GM19463 (cell line): Measurements from ENCODE around the gene PHACTR3.

ENCODE experiments used
- ATAC-seq: cut with Tn5 transposase; IDR thresholded peaks from one replicate; pipeline ENCODE4 v1.9.1; 2021; ENCODE audit warnings: mild to moderate bottlenecking, moderate library complexity; ENCODE audit not compliant: unreplicated experiment

The PHACTR3 gene

DNA sequence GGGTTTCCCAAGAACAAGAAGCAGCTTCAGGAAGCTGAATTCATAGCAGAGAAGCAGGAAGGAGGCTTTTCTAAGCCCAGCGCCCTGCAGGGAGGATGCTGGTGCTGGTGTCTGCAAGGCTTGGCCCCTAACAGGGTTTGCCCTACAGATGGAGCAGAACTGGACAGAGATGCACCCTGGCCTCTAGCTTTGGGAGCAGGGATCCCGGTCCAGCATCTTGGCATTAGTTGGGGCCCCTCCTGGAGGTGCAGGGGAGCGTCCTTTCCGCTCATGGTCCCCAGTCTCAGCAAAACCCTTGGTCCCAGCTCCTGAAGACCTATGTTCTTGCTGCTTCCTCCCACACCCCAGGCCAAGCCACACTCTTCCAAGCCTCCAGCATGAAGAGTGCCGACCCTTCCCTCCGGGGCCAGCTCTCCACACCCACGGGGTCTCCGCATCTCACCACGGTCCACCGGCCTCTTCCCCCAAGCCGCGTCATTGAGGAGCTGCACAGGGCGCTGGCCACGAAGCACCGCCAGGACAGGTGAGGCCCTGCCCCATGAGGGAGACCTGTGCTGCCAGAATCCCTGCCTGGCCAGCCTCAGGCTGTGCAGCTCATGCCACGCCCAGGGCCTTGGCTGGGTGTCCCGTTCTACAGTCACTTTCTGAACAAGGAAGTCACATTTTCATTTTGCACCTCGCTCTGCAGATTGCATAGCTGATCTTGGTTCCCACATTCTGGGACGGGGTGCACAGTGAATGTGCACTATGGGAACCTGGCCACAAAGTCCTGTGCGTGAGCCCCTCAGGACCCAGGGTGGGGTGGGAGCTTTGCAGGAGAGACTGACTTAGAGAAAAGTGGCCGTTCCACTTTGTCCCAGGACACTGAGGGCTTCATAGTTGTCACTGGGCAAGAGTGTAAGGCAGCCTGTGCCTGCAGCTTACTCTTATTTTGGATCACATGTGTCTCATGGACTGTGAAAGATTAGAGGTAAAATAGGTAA lies 168.9 kb downstream of the PHACTR3 start:
- no peak for ATAC-seq

DNA sequence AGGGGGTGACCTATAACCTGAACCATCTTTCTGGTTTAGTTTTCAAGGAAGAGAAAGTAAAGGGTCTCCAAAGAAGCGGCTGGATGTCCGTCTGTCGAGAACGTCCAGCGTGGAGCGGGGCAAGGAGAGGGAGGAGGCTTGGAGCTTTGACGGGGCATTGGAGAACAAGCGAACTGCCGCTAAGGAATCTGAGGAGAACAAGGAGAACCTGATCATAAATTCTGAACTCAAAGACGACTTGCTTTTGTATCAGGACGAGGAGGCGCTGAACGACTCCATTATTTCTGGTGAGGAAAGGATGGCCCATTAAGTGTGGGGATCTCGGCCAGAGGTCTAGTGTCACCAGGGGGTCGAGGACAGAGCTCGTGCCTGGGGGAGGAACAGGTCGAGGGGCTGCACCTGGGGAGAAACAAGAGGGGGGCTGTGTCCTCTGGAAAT lies 169.9 kb downstream of the PHACTR3 start:
- ATAC-seq: no peak

DNA sequence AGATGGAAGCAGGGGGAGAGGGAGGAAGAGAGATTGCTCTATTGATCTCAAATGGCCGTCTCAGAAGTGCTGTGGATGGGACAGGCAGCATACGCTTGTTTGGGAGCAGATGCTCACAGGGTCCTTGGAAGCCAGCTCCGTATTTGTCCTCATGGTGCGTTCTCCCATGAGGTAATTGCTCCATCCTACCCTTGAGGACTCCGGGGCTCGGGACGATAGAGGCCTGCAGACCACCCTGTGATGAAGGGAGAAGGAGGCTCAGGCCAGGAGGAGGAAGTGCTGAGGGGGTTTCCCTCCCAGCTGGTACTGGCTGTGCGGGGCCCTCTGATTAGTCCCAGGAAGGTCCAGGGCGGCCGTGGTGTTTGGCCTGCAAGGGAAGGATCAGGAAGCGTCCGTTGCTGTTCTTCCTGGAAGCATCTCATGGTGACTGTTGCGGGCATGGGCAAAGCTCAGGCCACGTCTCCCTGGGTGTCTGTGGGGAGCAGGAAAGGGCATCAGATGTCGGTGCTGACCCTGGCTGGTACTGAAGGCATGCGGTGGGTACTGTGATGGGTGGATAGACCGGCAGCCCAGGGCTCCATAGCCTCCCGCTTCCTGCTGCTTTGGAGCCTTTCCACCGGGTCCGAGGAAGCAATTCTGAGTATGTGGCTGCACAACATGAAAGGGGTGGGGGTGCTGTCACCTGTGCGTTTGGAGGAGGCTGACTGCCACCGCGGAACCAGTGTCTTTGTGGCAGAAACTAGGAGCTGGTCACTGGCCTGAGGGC lies 170.8 kb downstream of the PHACTR3 start:
- no peak for ATAC-seq

DNA sequence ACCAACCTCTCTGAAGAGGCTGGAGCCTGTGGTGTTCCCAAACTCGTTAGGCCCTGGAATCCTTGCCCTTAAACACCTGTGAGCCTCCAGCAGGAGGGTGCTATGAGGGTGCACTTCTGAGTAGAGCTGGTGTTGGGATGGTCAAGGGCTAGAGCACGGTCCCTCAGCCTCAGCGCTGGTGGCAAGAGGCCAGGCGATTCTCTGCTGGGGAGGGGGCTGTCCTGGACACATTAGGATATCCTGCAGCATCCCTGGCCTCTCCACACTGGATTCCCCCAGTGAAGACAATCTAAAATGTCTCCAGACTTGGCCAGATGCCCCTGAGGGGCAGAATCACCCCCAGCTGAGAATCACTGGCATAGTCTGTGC lies 171.3 kb downstream of the PHACTR3 start:
- no peak for ATAC-seq

DNA sequence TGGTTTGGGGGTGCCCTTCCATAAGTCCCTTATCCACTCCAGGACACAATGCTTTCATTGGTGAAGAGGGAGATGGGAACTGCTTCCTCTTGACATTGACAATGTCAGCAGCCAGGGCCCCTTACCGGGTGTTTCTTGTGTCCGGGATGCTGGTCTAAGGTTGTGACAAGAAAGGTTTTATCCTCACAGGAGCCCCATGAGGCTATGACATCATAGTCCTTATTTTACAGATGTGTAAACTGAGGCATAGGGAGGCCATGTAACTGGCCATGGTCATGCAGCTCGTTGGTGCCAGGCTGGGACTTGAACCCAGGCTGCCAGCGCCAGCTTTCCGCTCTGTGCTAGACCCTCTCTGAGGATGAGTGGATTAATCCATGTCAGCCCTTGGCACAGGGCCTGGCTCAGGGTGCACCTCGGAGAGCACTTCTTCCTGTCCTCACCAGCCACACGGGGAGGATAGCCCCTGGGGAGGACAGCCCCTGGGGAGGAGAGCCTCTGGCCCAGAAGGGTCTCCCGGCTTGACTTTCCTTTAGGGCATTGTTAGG lies 171.8 kb downstream of the PHACTR3 start:
- ATAC-seq: no peak

DNA sequence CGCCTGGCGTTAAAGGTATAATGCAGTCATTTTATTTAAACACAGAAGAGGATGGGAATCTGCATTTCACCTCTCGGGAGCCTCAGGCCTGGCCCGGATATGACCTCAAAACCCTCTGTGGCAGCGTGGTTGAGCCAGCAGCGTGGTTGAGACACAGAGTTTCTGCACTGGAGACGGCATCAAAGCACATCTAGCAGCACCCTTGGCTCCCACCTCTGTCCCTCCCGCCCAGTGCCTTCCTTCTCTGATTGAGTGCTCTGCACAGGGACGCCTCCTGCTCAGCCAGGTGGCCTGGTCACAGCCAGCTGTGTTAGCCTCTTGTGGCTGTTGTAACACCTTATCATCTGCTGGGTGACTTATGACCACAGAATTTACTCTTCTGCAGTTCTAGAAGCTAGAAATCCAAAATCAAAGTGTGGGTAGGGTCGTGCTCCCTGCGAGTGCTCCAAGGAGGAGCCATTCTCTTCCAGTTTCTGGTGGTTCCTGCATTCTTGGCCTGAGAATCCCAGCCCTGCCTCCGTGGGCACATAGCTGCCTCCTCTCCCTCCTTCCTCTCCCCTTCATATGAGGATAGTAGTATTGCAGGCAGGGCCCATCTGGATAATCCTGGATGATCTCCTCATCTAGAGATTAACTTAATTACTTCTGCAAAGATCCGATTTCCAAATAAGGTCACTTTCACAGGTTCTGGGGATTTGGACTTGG lies 172.4 kb downstream of the PHACTR3 start:
- ATAC-seq: no peak

DNA sequence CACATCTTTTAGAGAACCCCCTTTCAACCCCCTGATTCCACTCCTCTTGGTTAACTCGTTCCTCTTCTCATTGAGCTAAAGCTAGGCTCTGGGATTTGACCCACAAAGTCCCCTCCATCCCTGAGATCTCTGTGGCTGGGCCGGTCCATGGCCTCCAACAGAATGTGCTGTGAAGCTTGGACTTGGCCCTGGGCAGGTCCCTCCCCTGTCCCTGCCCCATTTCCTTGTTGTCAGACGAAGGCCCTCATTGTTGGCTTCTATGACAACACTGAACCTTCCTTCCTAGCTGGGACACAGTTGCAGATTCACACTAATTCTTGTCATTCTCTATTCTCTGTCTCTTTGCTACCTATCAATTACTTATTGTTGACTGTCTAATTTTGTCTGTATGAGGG lies 173.0 kb downstream of the PHACTR3 start:
- no peak for ATAC-seq

DNA sequence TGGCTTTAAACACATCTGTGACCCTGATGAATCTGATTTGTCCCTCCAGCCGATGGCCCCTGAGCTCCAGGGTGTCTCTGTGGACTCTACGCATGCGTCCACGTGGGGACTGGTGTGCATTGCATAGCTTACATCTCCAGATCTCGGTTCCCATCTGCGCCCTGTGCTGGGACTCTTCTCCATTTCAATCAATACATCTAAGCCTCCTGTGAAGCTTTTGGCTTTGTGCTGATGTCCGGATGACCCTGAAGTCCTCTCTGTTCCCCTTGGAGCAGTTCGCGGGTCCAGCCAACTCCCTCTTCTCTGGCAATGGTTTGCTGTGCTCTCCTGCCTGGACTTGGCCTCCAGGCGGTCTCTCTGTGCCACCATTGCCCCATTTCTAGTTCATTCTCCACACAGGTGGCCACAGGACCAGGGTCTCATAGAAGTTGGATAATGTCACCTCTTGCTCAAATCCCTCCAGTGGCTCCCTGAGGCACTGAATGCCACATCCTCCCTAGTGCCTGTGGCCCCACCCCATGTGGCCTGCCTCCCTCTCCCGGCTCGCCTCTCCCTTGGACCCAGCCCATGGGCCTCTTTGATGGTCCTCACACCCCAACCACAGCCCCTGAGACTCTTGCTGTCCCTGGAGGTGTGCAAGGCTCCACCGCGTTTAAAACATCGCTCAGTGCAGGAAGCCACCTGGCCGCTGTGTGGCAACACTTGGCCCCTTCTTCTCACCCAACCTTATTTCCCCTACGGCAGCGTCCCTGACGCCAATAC lies 173.7 kb downstream of the PHACTR3 start:
- ATAC-seq: no peak

DNA sequence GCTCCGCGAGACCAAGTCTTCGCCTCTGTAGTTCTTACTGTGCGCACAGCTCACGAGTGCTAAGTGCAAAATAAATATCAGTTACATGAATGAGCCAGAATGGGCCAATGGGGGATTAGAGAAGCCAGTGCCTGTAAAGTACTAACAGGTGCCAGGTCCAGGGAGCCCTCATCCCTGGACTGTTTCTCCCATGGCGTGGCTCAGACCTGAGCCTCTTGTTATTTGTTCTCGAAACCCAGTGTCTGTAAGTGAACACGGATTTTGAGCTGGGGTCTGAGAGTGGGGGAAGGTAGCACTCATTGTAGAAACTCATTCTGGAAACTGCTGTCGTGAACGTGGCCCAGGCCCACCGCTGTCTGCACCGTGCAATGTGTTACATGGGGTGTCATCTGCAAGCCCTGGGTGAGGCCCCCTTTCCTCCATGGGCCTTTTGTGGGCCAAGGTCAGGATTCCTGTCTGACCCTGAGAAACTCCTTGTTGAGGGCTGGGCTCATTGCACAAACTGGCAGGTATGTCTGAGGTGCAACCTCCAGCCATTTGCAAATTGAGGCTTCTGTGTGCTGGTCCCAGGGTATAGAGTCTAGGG lies 174.4 kb downstream of the PHACTR3 start:
- ATAC-seq: no peak

DNA sequence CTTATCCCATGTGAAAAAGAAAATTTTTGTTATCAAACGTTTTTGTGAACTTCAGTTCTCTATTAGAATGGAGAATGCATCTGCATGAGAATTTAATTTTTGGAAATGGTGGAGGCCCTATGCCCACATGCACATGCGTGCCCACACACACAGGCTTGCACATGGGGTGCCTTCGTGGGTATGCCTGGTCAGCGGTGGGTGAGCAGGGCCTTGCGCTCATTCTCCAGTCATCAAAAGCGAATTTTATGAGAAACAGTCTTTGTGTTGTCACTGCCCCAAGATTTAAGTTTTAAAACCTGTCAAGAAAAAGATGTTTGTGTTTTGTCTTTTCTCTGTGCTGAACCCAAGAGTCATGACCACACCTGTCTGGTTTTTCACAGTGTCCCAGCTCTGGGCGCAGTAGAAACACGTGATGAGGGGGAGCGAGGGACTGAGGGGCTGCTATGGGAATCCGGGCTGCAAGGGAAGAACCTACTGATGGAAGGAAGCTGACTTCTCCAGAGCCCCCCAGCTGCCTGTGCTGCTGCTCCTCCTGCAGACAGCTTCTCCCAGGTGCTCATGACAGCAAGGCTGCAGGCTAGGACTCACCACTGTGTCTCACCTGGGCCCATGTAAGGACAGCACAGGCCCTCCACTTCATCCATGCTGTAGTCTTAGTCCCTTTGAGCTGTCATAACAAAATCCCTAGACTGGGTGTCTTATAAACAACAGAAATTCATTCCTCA lies 175.5 kb downstream of the PHACTR3 start:
- no peak for ATAC-seq

DNA sequence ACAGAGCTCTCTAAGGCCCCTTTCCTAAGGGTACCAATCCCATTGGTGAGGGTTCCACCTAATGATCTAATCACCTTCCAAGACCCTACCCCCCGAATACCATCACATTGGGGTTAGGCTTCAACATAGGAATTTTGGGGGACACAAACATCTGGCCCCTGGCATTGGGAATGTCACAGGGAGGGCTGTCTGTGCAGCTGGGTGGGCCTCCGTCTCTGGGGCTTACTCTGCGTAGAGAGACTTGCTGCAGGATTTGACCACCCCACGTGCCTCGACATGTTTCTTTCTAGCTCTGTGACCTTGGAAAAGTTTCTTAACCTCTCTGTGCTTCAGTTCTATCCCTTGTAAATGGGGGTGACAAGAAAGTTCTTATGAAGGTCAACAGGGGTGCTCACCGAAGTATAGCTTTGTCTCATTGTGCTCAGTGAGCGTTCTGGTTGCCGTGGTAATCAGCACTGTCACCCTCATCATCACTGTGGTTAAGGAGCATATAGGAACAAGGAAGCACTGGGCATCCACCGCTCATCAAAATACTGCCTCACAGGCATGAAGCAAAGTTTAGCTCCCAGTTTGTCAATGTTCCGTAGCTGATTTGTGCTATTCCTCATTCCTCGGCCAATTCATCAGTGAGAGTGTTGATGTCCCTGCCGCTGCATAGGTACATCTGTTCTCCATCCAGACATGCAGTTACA lies 176.3 kb downstream of the PHACTR3 start:
- ATAC-seq: no peak

DNA sequence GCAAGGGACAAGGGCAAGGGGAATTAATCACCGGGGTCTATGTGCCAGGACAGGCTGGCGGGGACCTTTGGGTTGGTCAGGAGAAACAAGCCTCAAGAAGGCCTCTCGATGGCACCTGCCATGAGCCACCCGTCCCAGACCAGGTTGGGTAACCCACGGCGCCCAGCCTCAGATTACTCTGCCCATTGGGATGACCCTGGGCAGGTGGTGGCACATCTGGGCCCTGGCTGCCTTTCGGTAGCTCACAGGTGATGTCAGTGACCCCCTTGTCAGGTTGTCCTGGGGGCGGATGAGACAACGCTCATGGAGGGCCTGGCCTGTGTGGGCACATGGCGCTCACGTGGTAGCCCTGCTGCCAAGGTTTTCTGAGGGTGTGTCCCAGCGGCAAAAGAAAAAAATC lies 176.9 kb downstream of the PHACTR3 start:
- no peak for ATAC-seq

DNA sequence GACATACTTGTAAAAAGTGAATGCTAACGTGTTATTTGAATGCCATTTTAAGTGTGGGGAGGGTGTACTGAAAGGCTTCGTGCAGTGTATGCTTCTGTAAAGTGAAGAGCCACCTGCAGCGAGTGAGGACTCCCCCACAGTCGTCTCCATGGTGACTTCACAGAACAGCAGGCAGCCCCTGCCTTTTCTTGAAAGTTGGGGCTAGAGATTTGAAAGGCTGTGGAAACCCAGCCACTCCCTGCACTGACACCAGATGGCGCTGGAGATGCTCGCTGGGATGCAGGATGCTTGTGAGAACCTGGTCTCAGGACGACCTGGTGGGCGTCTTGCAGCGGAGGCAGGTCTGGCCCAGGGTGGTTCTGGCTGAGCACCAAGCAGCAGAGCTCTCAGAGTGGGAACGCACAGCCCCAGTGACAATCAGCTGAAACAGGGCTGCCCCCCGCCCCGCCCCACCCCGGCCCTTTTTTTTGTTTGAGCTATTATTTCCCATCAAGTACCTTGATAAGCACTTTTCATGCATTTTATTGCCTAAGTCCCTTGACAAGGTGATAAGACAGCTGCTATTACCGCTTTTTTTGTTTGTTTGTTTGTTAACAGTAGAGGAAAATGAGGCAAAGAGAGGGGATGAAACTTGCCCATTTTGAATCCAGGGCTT lies 178.8 kb downstream of the PHACTR3 start:
- ATAC-seq: no peak

DNA sequence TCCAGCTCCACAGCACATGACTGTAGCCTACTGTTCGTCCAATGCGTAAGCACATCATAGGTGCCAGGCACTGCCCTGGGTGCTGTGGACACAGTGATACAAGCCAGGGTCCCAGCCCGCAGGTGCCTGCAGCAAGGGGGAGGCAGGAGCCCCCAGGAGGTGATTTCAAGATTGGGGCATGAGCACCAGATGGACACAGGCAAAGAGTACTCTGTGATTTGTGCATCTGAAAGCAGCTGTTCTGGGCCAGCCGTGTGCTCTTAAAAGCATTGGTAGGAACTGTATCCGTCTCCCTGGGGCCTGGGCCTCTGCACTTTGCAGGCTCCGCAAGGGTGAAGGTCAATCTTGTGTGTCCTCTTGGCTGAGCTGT lies 179.3 kb downstream of the PHACTR3 start:
- no peak for ATAC-seq

DNA sequence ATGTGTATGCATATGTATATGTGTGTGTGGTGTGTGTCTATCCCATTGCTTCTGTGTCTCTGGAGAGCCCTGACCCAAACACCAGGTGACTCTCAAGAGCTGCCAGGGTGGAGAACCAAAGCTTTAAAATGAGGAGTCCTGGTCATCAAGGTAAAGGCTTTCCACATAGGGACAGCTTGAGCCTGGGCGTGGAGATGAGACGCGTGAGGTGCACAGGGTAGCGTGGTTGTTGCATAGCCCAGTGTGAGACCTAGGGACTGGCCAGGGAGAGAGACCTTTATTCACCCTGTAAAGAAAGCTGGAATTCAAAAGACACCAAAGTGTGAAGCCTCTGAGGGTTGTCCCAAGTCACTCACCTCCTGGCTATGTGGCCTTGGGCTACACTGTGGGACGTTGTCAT lies 180.0 kb downstream of the PHACTR3 start:
- ATAC-seq: no peak

DNA sequence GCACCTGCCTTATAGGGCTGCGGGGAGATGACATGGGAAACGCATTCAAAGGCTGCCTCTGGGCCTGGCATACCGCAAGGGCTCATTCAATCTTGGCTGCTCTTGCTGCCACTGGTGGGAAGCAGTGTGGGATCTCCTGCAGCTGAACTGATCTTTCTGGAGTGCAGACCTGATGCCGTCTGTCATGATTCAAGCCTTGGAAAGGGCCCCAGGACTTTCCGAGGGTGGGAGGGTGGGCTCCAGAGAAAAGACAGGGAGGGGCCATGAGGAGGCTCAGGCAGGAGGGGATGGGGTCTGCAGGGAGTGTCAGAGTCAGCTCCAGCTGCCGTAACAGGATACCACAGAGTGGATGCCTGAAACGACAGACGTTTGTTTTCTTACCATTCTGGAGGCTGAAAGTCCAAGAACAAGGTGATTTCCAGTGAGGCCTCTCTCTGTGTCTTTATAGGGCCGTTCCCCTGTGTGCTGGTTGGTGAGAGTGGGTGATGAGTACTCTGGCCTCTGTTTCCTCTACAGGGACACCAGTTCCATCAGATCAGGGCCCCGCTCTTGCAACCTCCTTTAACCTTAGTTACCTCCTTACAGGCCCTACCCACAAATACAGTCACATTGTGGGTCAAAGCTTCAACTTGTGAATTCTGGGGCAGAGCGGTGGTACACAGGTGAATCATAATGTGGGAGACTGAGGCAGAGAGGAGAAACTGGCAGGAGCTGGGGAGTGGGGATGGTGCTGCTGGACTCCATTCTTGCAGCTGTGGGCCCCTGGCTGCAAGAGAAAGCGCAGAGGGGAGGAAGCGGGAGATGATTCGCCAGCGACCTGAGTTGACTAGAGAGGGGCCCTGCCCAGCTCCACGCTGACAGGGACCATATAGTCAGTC lies 180.7 kb downstream of the PHACTR3 start:
- no peak for ATAC-seq

DNA sequence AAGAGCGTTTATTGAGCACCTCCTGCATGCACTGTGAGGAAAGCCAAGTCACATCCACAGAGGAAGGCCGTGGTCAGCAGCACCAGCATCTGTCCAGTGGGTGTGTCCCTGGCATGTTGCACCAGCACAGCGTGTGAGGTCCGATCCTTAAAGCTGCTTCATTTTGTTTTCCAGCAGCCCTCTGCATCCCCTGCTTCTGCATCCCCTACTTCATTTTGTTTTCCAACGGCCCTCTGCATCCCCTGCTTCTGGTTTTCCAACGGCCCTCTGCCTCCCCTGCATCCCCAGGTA lies 181.3 kb downstream of the PHACTR3 start:
- no peak for ATAC-seq
